Gastroesophageal sphincter (tissue), 4 donors: ENCODE data around the gene GPD1. TPM values are rescaled to one million over a fixed set of nuclear protein-coding genes. Genes with fewer than 3 reads are reported as not detected.

Experiments
- ATAC-seq: fragments of 150-250 bp; one replicate; pipeline ENCODE4 v1.9.1; 2016; ENCODE audit warnings: mild to moderate bottlenecking, moderate library complexity
- H3K27ac ChIP-seq, 4 donors: fragments of 200-600 bp; sonication (generic) in 3 of 4; 1 replicate in 3 of 4; 2 replicates in 1 of 4; pipeline ENCODE4 v1.5.1; 2016 to 2019
- H3K27me3 ChIP-seq: fragments of 200-600 bp; sonication (generic); one replicate; pipeline ENCODE4 v1.5.1; 2019
- H3K36me3 ChIP-seq, 2 donors: fragments of 200-600 bp; sonication (generic); one replicate each; pipeline ENCODE4 v1.5.1; 2019; ENCODE audit warnings: control low read depth in 1 of 2
- H3K4me1 ChIP-seq, 3 donors: fragments of 200-600 bp; sonication (generic); 1 replicate in 2 of 3; 2 replicates in 1 of 3; pipeline ENCODE4 v1.5.1; 2016 to 2019; ENCODE audit warnings: control low read depth in 2 of 3
- H3K4me3 ChIP-seq, 2 donors: fragments of 200-600 bp; sonication (generic); one replicate each; pipeline ENCODE4 v1.5.1; 2019; ENCODE audit warnings: mild to moderate bottlenecking in 1 of 2, moderate library complexity in 1 of 2
- H3K9me3 ChIP-seq, 3 donors: fragments of 200-600 bp; sonication (generic); one replicate each; pipeline ENCODE4 v1.5.1; 2017 to 2019; ENCODE audit warnings: control low read depth in 2 of 3
- CTCF ChIP-seq, 4 experiments: fragments of 200-600 bp in 2 of 4; fragments of 450-650 bp in 2 of 4; sonication (generic) in 1 of 4; IDR thresholded peaks; one replicate each; pipeline ENCODE4 v1.5.1; 2017 to 2019; ENCODE audit warnings: antibody characterized with exemption in 4 of 4, mild to moderate bottlenecking in 2 of 4, moderate library complexity in 2 of 4
- EP300 ChIP-seq: sonication (generic); formaldehyde crosslinking; IDR thresholded peaks from one replicate; pipeline ENCODE4 v1.6.1; 2017; ENCODE audit warnings: antibody characterized with exemption, mild to moderate bottlenecking
- POLR2A ChIP-seq, 2 donors: fragments of 450-650 bp; IDR thresholded peaks; one replicate each; pipeline ENCODE4 v1.6.1; 2017; ENCODE audit warnings: antibody characterized with exemption in 2 of 2, mild to moderate bottlenecking in 2 of 2, moderate library complexity in 1 of 2
- POLR2AphosphoS5 ChIP-seq: sonication (generic); formaldehyde crosslinking; IDR thresholded peaks from one replicate; pipeline ENCODE4 v1.6.1; 2017; ENCODE audit warnings: antibody characterized with exemption
- WGBS, 2 donors: methylation state at CpG; one replicate each; pipeline ENCODE4 v1.1.5; 2018; ENCODE audit warnings: low coverage in 1 of 2; 5-methylcytosine and 5-hydroxymethylcytosine counted together
- total RNA-seq, 4 donors: library from RNA; depleted of rRNA; stranded (reverse); fragments of >200 nt; gene quantifications; one replicate each; pipeline ENCODE4 v1.1.0, GENCODE V29; 2016

The GPD1 gene
- total RNA-seq, 4 donors from 2014 or later = 0.08 to 49.5 (median 1.3) TPM

GRCh38 chr12:50157259-50157658 lies 53.5 kb downstream of the GPD1 start:
- H3K4me3 ChIP-seq = no peak overlapping the region
- no peak for ATAC-seq
- TF ChIP-seq POLR2A (IDR thresholded peaks at IDR 0.05) (no peak), POLR2AphosphoS5 (no peak), CTCF (IDR thresholded peaks at IDR 0.05) (no peak), EP300 (no peak)
- H3K27me3 ChIP-seq = no peaks in the 10 kb centered on the region
- no peak overlapping the region for H3K27ac ChIP-seq
- H3K36me3 ChIP-seq = peaks cover 0 to 9% of the 10 kb centered on the region in 2 donors
- no peaks in the 10 kb centered on the region for H3K9me3 ChIP-seq
- whole genome bisulfite sequencing, 2 donors = 86 to 100% methylated on average over 2 of the region's 2 CpGs
- peaks cover 0 to 5% (median 0%) of the 10 kb centered on the region in 3 donors for H3K4me1 ChIP-seq

DNA sequence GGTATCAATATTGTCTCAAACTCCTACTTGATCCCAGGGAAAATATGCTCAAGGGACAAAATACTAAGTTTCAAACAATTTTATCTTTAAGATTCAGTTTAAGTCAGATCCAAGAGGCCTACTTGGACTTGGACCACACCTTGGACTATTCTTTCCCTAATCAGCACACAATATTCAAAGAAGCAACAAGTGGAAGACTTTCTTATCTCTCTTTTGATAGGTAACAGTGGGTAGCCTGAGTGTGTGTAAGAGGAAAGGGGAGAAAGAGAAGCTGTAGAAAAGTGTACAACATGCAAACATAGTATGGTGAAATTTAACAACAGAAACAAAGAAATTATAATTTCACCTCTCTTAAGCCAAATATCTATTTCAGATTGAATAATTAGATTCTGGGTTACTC lies 56.8 kb downstream of the GPD1 start:
- no peak overlapping the region for H3K27ac ChIP-seq
- H3K4me1 ChIP-seq = peaks cover 0 to 33% (median 0%) of the 10 kb centered on the region in 3 donors
- TF ChIP-seq EP300 (no peak), POLR2AphosphoS5 (no peak), CTCF (IDR thresholded peaks at IDR 0.05) (no peak), POLR2A (IDR thresholded peaks at IDR 0.05) (no peak)
- no peaks in the 10 kb centered on the region for H3K9me3 ChIP-seq
- no peak overlapping the region for H3K4me3 ChIP-seq
- no peaks in the 10 kb centered on the region for H3K36me3 ChIP-seq
- ATAC-seq = no peak
- H3K27me3 ChIP-seq = no peaks in the 10 kb centered on the region

Other genes starting within 250 kb of the GPD1 start
- 1 to 10 TPM; 3.4 to 7.4 (median 5.9) TPM for gene FAIM2, start 200.1 kb upstream of the GPD1 start, total RNA-seq
- gene AQP2, start 153.3 kb upstream of the GPD1 start, total RNA-seq = under 1 TPM in 1 of 4 donors, not detected in 3; 0.12 TPM
- 1 to 10 TPM in 1 of 4 donors, not detected in 3; 7.8 TPM for gene AQP5, start 142.1 kb upstream of the GPD1 start, total RNA-seq
- not detected for gene AQP6, start 131.1 kb upstream of the GPD1 start, total RNA-seq
- 10 to 100 TPM; 10.5 to 23.7 (median 13.1) TPM for gene RACGAP1, start 78.5 kb upstream of the GPD1 start, total RNA-seq
- gene ASIC1, start 46.4 kb upstream of the GPD1 start, total RNA-seq = 1 to 10 TPM in 3 of 4 donors, under 1 TPM in 1; 0.82 to 4.9 (median 3.1) TPM
- gene SMARCD1, start 18.7 kb upstream of the GPD1 start, total RNA-seq = 10 to 100 TPM; 26.6 to 52.8 (median 44.2) TPM
- gene COX14, start 8.2 kb downstream of the GPD1 start, total RNA-seq = 100 to 1,000 TPM in 1 of 4 donors, 10 to 100 TPM in 3; 66.1 to 111 (median 81.0) TPM
- 10 to 100 TPM; 23.4 to 27.9 (median 26.4) TPM for gene CERS5, start 63.4 kb downstream of the GPD1 start, total RNA-seq
- gene LIMA1, start 179.5 kb downstream of the GPD1 start, total RNA-seq = 10 to 100 TPM; 27.6 to 91.3 (median 64.6) TPM